HG03457 (cell line): ENCODE data around the gene MUC20.
"Not testable (repeated sequence)": the region's sequence is repeated elsewhere in the genome, so short reads cannot be mapped to it uniquely, and the experiment has no call there.

Experiments used
- ATAC-seq: cut with Tn5 transposase; IDR thresholded peaks from one replicate; pipeline ENCODE4 v1.9.1; 2021; ENCODE audit warnings: moderate number of reproducible peaks; ENCODE audit not compliant: unreplicated experiment

Gene MUC20

GRCh38 chr3:195769551-195769950, 48.8 kb downstream of the MUC20 start:
- no peak for ATAC-seq

GRCh38 chr3:195770081-195770840, 49.5 kb downstream of the MUC20 start:
- ATAC-seq = no peak

GRCh38 chr3:195770841-195771645, 50.3 kb downstream of the MUC20 start:
- not testable (repeated sequence) for ATAC-seq

- ATAC-seq = no peak
These were observed 51.0 kb downstream of the MUC20 start for GRCh38 chr3:195771646-195772300.

GRCh38 chr3:195773956-195774537, 53.3 kb downstream of the MUC20 start:
- ATAC-seq = no peak

- ATAC-seq = no peak
These were observed 54.1 kb downstream of the MUC20 start for GRCh38 chr3:195774917-195775316.

- no peak for ATAC-seq
These were observed 57.2 kb downstream of the MUC20 start for GRCh38 chr3:195777975-195778374.

- not testable (repeated sequence) for ATAC-seq
These were observed 60.5 kb downstream of the MUC20 start for GRCh38 chr3:195781236-195781635.
